ENCODE results near the gene BIRC7. TPM values are rescaled to one million over a fixed set of nuclear protein-coding genes. Genes with fewer than 3 reads are reported as not detected.

Gene BIRC7
- total RNA-seq, 1 donor from 2014 or later: 6.9 TPM

GRCh38 chr20:63208346-63208909 is 27.3 kb upstream of the BIRC7 start:
- Mint-ChIP-seq H3K36me3 (ENCODE audit: low read depth) (peaks cover 11% of the 10 kb centered on the region), H3K9me3 (no peaks in the 10 kb centered on the region), H3K4me1 (peaks cover 18% of the 10 kb centered on the region)

GRCh38 chr20:63210011-63210605 is 25.6 kb upstream of the BIRC7 start:
- no peak for TF ChIP-seq CTCF (conservative IDR thresholded peaks at IDR 0.05)
- H3K9me3 Mint-ChIP-seq: no peaks in the 10 kb centered on the region
- H3K27me3 Mint-ChIP-seq (ENCODE audit: low read depth): no peaks in the 10 kb centered on the region
- no peak overlapping the region for H3K4me3 Mint-ChIP-seq
- no peak for DNase-seq (ENCODE audit: low read depth, low spot score)
- peaks cover 35% of the 10 kb centered on the region for H3K4me1 Mint-ChIP-seq
- no peak overlapping the region for H3K27ac Mint-ChIP-seq (ENCODE audit: unreplicated experiment)
- H3K36me3 Mint-ChIP-seq (ENCODE audit: low read depth): peaks cover 16% of the 10 kb centered on the region

More at GRCh38 chr20:63208346-63208909, 27.3 kb upstream of the BIRC7 start:
- Mint-ChIP-seq H3K27ac (ENCODE audit: unreplicated experiment) (no peak overlapping the region), H3K4me3 (no peak overlapping the region), H3K27me3 (ENCODE audit: low read depth) (no peaks in the 10 kb centered on the region)
- no peak for TF ChIP-seq CTCF (conservative IDR thresholded peaks at IDR 0.05)
- DNase-seq (ENCODE audit: low read depth, low spot score): no peak

GRCh38 chr20:63212393-63212730 is 23.3 kb upstream of the BIRC7 start:
- H3K27ac Mint-ChIP-seq (ENCODE audit: unreplicated experiment): no peak overlapping the region
- H3K27me3 Mint-ChIP-seq (ENCODE audit: low read depth): no peaks in the 10 kb centered on the region
- TF ChIP-seq CTCF (conservative IDR thresholded peaks at IDR 0.05): no peak
- peaks cover 10% of the 10 kb centered on the region for H3K36me3 Mint-ChIP-seq (ENCODE audit: low read depth)
- peaks cover 44% of the 10 kb centered on the region for H3K4me1 Mint-ChIP-seq
- H3K9me3 Mint-ChIP-seq: no peaks in the 10 kb centered on the region
- DNase-seq (ENCODE audit: low read depth, low spot score): no peak
- H3K4me3 Mint-ChIP-seq: peak overlapping the region; percentile 75

- Mint-ChIP-seq H3K36me3 (ENCODE audit: low read depth) (peaks cover 10% of the 10 kb centered on the region), H3K4me1 (peaks cover 44% of the 10 kb centered on the region), H3K27ac (ENCODE audit: unreplicated experiment) (no peak overlapping the region), H3K4me3 (peak overlapping the region; percentile 75), H3K27me3 (ENCODE audit: low read depth) (no peaks in the 10 kb centered on the region), H3K9me3 (no peaks in the 10 kb centered on the region)
- no peak for TF ChIP-seq CTCF (conservative IDR thresholded peaks at IDR 0.05)
- DNase-seq (ENCODE audit: low read depth, low spot score): no peak
These were observed 22.9 kb upstream of the BIRC7 start for GRCh38 chr20:63212792-63213191.

GRCh38 chr20:63214514-63214913 is 21.2 kb upstream of the BIRC7 start:
- H3K36me3 Mint-ChIP-seq (ENCODE audit: low read depth): peaks cover 10% of the 10 kb centered on the region
- no peak for DNase-seq (ENCODE audit: low read depth, low spot score)
- TF ChIP-seq CTCF (conservative IDR thresholded peaks at IDR 0.05): no peak
- no peaks in the 10 kb centered on the region for H3K27me3 Mint-ChIP-seq (ENCODE audit: low read depth)
- peak overlapping the region; percentile 100 for H3K4me3 Mint-ChIP-seq
- H3K27ac Mint-ChIP-seq (ENCODE audit: unreplicated experiment): peak overlapping the region; percentile 39
- H3K9me3 Mint-ChIP-seq: no peaks in the 10 kb centered on the region
- peaks cover 44% of the 10 kb centered on the region for H3K4me1 Mint-ChIP-seq
